GM18519 (cell line): Measurements from ENCODE around the gene FARP2.
"Not testable (repeated sequence)": the region's sequence is repeated elsewhere in the genome, so short reads cannot be mapped to it uniquely, and the experiment has no call there.

Experiments used
- ATAC-seq: cut with Tn5 transposase; IDR thresholded peaks from one replicate; pipeline ENCODE4 v1.9.1; 2021; ENCODE audit warnings: mild to moderate bottlenecking, moderate library complexity; ENCODE audit not compliant: unreplicated experiment, low FRiP score

FARP2 gene

DNA sequence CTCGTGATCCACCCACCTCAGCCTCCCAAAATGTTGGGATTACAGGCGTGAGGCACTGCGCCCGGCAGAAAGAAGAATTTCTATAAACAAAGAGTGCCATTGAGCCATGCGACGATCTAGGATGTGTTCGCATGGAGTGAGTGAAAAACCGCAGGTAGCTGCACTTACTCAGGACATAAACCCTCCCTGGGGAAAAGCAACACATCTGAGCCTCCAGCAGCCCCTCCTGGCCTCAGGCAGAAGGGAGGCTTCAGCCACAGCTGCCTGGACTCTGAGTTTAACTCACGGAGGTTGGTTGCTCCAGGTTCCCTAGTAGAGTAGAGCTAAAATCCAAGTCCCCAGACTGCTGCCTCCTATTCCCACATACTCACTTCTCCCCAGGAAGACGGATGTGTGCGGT, 163.6 kb downstream of the FARP2 start:
- ATAC-seq = no peak

- ATAC-seq = no peak
These were observed 166.4 kb downstream of the FARP2 start for GRCh38 chr2:241522477-241522876.

DNA sequence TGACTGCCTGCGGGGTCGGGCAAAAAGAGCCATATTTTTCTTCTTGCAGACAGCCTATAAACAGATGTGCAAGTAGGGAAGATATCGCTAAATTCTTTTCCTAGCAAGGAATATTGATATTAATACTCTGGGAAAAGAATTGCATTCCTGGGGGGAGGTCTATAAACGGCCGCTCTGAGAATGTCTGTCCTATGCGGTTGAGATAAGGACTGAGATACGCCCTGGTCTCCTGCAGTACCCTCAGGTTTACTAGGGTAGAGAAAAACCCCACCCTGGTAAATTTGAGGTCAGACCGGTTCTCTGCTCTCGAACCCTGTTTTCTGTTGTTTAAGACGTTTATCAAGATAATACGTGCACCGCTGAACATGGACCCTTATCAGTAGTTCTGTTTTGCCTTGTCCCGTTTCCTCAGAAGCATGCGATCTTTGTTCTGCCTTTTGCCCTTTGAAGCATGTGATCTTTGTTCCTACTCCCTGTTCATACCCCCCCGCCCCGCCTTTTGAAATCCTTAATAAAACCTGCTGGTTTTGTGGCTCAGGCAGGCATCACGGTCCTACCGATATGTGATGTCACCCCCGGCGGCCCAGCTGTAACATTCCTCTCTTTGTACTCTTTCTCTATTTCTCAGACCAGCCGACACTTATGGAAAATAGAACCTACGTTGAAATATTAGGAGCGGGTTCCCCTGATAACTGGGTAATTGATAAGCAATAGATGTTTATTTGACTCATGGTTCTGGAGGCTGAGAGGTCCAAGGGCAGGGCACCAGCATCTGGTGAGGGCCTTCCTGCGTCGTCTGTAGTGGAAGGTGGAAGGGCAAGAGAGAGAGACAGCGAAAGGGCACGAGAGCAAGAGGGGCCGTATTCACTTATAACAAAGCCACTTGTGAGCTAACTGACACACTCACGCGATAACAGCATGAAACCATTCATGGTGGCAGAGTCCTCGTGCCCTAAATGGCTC, 170.0 kb downstream of the FARP2 start:
- ATAC-seq = not testable (repeated sequence)

- ATAC-seq = no peak
These were observed 174.5 kb downstream of the FARP2 start for GRCh38 chr2:241530571-241530970.

- no peak for ATAC-seq
These were observed 175.2 kb downstream of the FARP2 start for GRCh38 chr2:241531161-241531722.

DNA sequence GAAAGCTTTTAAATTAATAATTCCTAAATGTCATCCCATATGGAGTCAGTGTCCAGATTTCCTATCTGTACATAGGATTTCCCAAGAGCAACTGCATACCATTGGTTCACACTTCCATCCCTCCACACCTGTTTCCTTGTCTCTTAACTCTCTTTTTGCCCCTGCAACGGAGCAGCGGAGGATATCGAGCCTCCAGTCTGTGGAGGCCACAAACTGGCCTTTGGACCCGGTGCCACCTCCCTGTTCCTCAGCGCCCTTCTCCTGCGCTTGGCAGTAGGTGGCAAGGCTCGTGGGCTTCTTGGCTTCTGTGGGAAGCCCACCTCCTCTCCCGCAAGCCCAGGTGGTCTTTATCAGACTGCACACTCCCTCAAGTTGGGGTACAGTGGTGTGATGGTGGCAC, 176.1 kb downstream of the FARP2 start:
- no peak for ATAC-seq

DNA sequence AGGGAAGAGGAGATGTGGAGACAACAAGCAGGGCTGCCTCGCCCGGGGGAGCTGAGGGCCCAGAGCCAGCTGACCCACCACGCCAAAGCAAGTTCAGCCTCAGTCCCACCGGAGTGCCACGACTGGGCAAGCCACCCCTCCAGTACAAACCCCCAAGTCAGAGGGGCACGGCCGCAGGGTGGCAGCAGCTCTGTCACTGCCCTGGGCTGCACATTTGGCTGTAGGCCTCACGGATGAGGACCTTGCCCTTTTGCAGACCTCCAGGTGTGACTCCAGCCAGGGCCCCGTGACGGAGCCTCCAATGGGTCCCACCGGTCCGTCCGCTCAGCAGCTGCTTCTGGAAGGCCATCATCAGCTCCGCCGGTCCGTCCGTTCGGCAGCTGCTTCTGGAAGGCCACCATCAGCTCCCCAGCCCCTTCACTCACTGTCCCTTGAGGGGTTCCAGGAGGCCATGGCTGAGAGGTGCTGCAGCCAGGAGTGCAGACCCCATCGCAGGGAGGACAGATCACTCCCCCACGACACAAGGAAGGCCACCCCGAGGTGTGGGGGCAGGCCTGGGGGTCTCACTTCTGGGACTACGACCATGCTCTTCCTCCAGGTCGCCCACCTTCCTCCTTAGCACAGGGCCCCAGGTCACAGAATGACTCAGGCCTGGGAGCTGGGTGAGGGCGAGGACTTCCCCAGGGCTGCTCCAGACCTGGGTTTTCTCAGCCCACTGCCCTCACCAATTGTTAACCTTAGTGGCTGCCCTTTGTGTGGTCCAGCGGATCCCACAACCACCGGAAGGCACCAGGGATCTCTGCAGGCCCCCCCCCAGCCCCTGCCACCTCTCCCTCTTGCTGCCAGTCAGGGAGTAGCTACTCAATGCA, 176.9 kb downstream of the FARP2 start:
- ATAC-seq = no peak

GRCh38 chr2:241534293-241534692, 178.2 kb downstream of the FARP2 start:
- no peak for ATAC-seq

- no peak for ATAC-seq
These were observed 178.8 kb downstream of the FARP2 start for GRCh38 chr2:241534701-241535375.

DNA sequence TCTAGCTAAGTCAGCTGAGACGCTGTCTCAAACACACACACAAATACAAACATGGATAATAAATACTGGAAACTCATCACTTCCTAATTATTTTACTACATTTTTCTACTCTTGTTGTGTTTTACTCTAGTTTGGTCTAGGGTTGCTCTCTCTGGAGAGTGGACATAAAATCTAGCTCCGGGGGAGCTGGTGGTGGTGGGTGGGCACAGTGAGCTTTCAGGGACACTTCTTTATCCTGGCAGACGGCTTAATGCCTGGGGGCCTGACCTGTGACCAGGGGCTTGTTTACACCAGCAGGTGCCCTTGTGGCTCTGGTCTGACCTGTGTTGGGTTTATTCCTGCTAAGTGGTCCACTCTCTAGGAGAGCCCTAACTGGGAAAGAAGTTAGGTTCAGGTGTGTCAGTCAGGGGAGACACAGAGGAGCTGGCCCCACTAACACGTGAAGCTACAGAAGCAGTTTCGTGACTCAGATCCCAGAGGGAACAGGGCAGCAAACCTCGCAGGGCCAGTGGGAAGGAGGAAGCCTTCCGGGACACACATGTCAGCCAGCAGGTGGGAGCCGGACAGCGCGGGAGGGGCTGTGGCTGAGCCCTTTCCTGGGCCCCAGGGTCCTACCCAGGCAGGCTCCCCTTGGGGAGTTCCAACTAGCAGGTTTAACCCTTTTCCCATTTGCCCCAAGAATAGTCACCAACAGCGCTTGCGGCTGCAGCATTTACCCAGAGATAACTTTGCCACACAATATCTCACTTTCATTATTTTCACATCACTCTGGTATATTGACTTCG, 180.0 kb downstream of the FARP2 start:
- ATAC-seq = no peak

- ATAC-seq = no peak
These were observed 182.9 kb downstream of the FARP2 start for GRCh38 chr2:241538838-241539615.

DNA sequence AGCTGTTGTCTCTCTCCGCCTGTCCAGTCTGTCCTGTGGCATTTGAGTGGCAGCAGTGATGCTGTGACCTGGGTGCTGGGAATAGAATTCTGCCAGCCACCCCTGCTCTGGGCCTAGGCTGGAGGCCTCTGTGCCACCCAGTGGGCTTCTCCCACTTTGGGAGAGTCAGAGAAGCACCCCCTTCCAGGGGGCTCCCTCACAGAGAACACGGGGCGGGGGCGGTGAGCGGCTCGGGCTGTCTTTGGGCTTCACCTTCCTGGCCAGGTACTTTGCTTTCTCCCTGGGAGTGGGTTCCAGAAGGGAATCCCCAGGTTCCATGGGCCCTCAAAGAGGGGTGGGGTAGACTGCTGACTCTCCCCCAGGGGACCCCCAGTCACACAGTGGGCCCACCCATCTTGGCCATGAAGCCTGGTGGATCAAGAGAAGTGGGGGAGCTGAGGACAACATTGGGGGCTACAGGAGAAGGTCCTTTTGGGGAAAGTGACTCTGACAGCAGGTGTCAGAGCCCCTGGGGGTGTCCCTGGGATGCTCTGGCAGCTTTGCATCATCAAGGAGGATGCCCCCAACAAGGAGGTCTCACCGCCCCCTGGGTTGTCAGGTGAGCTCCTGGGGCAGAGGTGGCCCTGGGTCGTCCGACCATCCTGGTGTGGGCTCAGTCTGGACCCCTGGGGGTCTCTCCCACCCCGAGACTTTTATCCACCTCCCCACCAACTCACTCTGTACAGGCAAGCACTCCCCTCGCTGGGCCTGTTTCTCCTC, 183.7 kb downstream of the FARP2 start:
- no peak for ATAC-seq

DNA sequence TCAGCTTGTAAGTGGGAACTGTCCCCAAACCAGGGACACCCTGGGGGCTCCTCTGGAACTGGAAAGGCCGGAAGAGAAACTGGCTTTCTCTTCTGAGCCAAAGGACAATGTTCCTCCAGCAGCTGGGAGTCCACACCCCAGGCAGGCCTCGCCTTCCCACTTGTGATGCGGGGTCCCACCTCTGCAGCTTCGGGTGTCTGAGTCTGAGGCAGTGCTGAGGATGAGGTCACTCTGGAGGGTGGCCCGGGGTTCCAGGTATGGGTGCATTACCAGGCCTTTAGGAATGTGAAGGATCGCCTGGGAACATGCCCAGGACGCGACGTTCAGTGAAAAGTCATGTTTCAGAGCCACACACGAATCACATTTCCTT, 184.3 kb downstream of the FARP2 start:
- ATAC-seq = no peak

GRCh38 chr2:241540771-241541561, 184.9 kb downstream of the FARP2 start:
- ATAC-seq = no peak

- no peak for ATAC-seq
These were observed 185.6 kb downstream of the FARP2 start for GRCh38 chr2:241541564-241542277.

DNA sequence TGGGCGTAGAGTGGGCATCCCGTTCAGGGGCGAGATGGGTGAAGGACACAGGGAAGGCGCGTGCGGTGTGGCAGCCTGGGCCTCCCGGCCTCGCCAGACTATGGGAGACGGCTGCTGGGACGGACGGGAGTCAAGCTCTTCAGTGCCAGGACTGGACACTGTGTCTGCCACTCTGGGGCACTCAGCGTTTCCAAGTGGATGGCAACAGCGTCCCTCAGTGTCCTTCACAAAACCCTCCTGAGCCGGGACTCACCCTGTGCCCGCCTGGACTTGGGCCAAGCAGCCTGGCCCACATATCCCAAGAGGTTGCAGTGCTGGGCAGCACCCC, 186.2 kb downstream of the FARP2 start:
- no peak for ATAC-seq
